Vagina (tissue), 2 donors: ENCODE measurements around the gene GALNT5. TPM values are rescaled to one million over a fixed set of nuclear protein-coding genes. Genes with fewer than 3 reads are reported as not detected.

Experiments
- DNase-seq, 2 donors: peaks; one replicate each; pipeline ENCODE4 v3.0.0-alpha.2; 2017; ENCODE audit errors: extremely low spot score in 2 of 2
- H3K27ac ChIP-seq: fragments of 200-600 bp; sonication (generic); one replicate; pipeline ENCODE4 v1.5.1; 2019
- H3K27me3 ChIP-seq: fragments of 200-600 bp; sonication (generic); one replicate; pipeline ENCODE4 v1.5.1; 2019
- H3K36me3 ChIP-seq, 2 donors: fragments of 200-600 bp; sonication (generic); one replicate each; pipeline ENCODE4 v1.5.1; 2017 to 2019
- H3K4me1 ChIP-seq: fragments of 200-600 bp; sonication (generic); one replicate; pipeline ENCODE4 v1.5.1; 2019
- H3K4me3 ChIP-seq, 2 donors: fragments of 200-600 bp; sonication (generic); 1 replicate in 1 of 2; 2 replicates in 1 of 2; pipeline ENCODE4 v1.5.1; 2016 to 2019
- H3K9me3 ChIP-seq: fragments of 200-600 bp; sonication (generic); one replicate; pipeline ENCODE4 v1.5.1; 2019
- CTCF ChIP-seq, 3 experiments: fragments of 450-650 bp in 2 of 3; fragments of 200-600 bp in 1 of 3; sonication (generic) in 1 of 3; IDR thresholded peaks; one replicate each; pipeline ENCODE4 v1.5.1; 2017 to 2019; ENCODE audit warnings: antibody characterized with exemption in 3 of 3, mild to moderate bottlenecking in 2 of 3, moderate library complexity in 2 of 3
- POLR2A ChIP-seq, 2 donors: fragments of 450-650 bp; IDR thresholded peaks; one replicate each; pipeline ENCODE4 v1.6.1; 2017; ENCODE audit warnings: antibody characterized with exemption in 2 of 2, mild to moderate bottlenecking in 2 of 2, moderate library complexity in 2 of 2
- POLR2AphosphoS5 ChIP-seq, 2 donors: sonication (generic); formaldehyde crosslinking; IDR thresholded peaks; one replicate each; pipeline ENCODE4 v1.9.0; 2017; ENCODE audit warnings: antibody characterized with exemption in 2 of 2, mild to moderate bottlenecking in 2 of 2, low read depth in 1 of 2; ENCODE audit not compliant: insufficient read depth in 1 of 2
- intact Hi-C: fragments of 100-400 bp; cut with DNase I; formaldehyde crosslinking; loops from one replicate; pipeline ENCODE4 v1.15.1; 2023
- total RNA-seq: library from RNA; depleted of rRNA; stranded (reverse); fragments of >200 nt; gene quantifications from one replicate; pipeline ENCODE4 v1.2.3, GENCODE V29; 2016

The GALNT5 gene
- total RNA-seq, 1 donor from 2014 or later: 3.2 TPM

- Histone ChIP-seq H3K4me3 (no peak overlapping the region), H3K27me3 (no peaks in the 10 kb centered on the region), H3K9me3 (no peaks in the 10 kb centered on the region), H3K4me1 (no peaks in the 10 kb centered on the region), H3K27ac (no peak overlapping the region), H3K36me3 (no peaks in the 10 kb centered on the region)
- TF ChIP-seq POLR2A (IDR thresholded peaks at IDR 0.05): no peak
- TF ChIP-seq POLR2AphosphoS5 (IDR thresholded peaks at IDR 0.05; ENCODE audit: insufficient read depth in 1 of 2, low read depth in 1 of 2): no peak
- TF ChIP-seq CTCF (IDR thresholded peaks at IDR 0.05): no peak
- DNase-seq: no peak
- intact Hi-C loops: no loop called here
These were observed 76.8 kb downstream of the GALNT5 start for GRCh38 chr2:157334335-157334734.

GRCh38 chr2:157334797-157335196, 77.3 kb downstream of the GALNT5 start:
- intact Hi-C loops: no loop called here
- Histone ChIP-seq H3K9me3 (no peaks in the 10 kb centered on the region), H3K4me3 (no peak overlapping the region), H3K36me3 (no peaks in the 10 kb centered on the region), H3K4me1 (no peaks in the 10 kb centered on the region), H3K27me3 (no peaks in the 10 kb centered on the region), H3K27ac (no peak overlapping the region)
- DNase-seq: no peak
- TF ChIP-seq POLR2AphosphoS5 (IDR thresholded peaks at IDR 0.05; ENCODE audit: insufficient read depth in 1 of 2, low read depth in 1 of 2) (no peak), CTCF (IDR thresholded peaks at IDR 0.05) (no peak), POLR2A (IDR thresholded peaks at IDR 0.05) (no peak)

- H3K36me3 ChIP-seq: no peaks in the 10 kb centered on the region
- TF ChIP-seq POLR2A (IDR thresholded peaks at IDR 0.05) (no peak), POLR2AphosphoS5 (IDR thresholded peaks at IDR 0.05; ENCODE audit: insufficient read depth in 1 of 2, low read depth in 1 of 2) (no peak), CTCF (IDR thresholded peaks at IDR 0.05) (peak; percentile 24 to 31 (median 24))
- H3K27ac ChIP-seq: no peak overlapping the region
- no peaks in the 10 kb centered on the region for H3K27me3 ChIP-seq
- no peaks in the 10 kb centered on the region for H3K4me1 ChIP-seq
- DNase-seq: no peak
- H3K9me3 ChIP-seq: no peaks in the 10 kb centered on the region
- intact Hi-C loops: no loop called here
- no peak overlapping the region for H3K4me3 ChIP-seq
These were observed 78.9 kb downstream of the GALNT5 start for GRCh38 chr2:157336137-157337010.

- Histone ChIP-seq H3K27me3 (no peaks in the 10 kb centered on the region), H3K27ac (no peak overlapping the region), H3K4me3 (no peak overlapping the region), H3K36me3 (no peaks in the 10 kb centered on the region), H3K9me3 (no peaks in the 10 kb centered on the region), H3K4me1 (no peaks in the 10 kb centered on the region)
- TF ChIP-seq POLR2AphosphoS5 (IDR thresholded peaks at IDR 0.05; ENCODE audit: insufficient read depth in 1 of 2, low read depth in 1 of 2): no peak
- no peak for TF ChIP-seq CTCF (IDR thresholded peaks at IDR 0.05)
- TF ChIP-seq POLR2A (IDR thresholded peaks at IDR 0.05): no peak
- DNase-seq: no peak
- intact Hi-C loops: no loop called here
These were observed 80.5 kb downstream of the GALNT5 start for GRCh38 chr2:157337978-157338377.
